NCI-H128 (cell line): ENCODE results near the gene ZYG11A.
A peak's percentile ranks its signal among the peaks of the same experiment; 100 is the strongest.

Experiments used
- DNase-seq: peaks from one replicate; lab custom pipeline; 2025; ENCODE audit not compliant: unreplicated experiment; lab: John Stamatoyannopoulos, UW

Gene ZYG11A

DNA sequence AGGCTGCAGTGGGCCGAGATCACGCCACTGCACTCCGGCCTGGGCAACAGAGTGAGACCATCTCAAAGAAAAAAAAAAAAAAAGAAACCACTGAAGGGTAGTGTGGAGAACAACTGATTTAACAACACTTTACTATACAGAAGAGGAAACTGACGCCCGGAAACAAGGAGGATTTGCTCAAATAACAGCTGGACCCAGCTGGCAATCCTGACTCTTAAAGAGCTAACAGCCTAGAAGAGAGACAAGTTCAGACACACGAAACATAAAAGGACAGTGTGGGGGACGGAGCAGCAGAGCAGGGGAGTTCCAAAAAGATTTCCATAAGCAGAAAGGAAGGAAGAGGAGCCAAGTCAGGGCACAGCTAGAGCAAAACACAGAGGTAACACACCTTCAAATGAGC lies 74.6 kb downstream of the ZYG11A start:
- DNase-seq = no peak

DNA sequence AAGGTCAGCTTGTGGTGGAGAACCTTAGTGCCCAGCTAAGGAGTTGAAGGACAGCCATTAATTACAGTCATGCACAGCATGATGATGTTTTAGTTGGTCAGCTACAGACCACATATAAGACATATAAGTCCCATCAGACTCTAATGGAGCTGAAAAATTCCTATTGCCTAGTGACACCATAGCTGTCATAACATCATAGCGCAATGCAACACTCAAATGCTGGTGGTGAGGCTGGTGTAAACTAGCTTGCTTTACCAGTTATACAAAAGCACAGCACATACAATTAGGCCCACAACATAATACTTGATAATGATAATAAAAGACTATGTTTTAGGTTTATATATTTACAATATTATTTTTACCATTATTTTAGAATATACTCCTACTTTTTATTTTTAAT lies 75.0 kb downstream of the ZYG11A start:
- no peak for DNase-seq

DNA sequence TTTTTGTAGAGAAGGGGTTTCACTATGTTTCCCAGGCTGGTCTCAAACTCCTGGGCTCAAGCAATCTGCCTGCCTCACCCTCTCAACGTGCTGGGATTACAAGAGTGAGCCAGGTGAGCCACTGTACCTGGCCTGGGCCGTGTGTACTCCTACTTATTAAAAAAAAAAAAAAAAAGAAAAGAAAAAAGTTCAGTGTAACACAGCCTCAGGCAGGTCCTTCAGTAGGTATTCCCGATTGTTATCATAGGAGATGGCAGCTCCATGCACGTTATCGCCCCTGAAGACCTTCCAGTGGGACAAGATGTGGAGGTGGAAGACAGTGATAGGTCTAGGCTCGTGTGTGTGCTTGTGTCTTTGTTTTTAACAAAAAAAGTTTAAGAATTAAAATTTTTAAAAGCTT lies 75.6 kb downstream of the ZYG11A start:
- no peak for DNase-seq

DNA sequence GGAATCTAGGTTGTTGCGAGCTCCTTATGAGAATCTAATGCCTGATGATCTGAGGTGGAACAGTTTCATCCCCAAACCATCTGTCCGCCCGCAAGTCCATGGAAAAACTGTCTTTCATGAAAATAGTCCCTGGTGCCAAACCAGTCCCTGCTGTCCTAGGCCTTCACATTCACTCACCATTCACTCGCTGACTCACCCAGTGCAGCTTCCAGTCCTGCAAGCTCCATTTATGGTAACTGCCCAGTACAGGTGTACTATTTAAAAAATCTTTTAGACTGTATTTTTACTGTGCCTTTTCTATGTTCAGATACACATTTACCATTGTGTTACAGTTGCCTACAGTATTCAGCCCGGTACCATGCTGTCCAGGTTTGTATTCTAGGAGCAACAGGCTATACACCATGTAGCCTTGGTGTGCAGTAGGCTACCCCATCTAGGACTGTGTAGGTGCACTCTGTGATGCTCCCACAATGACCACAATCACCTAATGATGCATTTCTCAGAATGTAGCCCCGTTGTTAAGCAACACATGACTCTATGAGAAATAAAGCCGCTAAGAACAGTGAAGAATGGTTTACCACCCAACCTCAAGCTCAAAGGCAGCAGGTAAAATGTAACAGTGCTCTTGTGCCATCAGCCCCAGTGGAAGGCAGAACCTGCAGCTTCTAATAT lies 76.6 kb downstream of the ZYG11A start:
- no peak for DNase-seq

DNA sequence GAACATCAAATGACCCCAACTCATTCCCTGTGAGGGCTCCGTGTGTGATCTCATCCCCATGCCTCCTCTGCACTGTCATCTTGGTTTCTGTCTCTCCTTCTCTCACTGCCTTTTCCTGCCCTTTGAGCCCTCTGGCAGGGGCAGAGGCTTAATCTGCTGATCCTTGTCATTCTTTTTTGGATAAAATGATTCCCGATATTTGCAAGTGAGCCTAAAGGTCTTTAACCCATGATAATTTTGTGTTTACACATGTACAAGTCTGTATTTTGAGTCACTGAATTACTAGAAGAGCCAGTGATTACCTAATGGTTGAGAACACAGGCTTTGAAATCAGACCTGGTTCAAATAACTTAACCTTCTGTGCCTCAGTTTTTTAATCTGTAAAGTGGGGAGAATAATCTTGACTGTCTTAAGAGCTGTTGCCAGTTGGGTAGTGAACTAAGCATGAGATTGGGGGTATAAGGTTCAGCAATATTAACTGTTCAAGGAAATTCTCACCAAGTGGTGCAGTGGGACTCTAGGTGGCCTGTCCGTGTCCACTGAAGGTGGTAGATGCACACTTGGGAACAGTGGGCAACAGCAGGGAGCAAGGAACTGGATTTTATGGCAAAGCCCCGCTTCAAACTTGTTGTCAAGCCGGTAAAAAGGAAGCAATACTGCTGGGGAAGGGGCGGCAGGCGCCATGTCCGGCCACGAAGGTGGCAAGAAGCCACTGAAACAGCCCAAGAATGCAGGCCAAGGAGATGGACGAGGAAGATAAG lies 77.3 kb downstream of the ZYG11A start:
- no peak for DNase-seq

DNA sequence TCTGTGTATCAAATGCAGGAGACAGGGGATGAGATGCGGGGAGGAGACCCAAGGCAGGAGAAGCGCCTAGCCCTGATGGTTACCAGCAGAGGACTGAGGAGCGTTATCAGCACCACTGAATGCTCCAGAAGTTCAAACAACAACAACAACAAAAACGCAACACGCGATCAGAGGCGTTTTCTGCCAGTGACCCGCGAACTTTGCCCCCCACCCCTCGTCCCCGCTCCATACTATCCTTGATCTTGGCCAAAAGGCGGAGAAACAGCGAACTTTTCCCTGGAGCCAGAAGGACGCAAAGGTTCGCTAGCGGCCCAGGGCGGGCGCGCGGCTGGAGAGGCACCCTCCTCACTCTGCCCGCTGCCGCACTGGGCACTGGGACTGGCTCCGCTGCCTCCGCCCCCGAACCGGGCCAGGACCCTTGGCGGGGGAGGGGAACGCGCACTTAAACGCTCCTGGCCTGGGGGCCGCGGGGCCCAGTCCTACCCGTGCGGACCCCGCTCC lies 78.3 kb downstream of the ZYG11A start:
- no peak for DNase-seq

DNA sequence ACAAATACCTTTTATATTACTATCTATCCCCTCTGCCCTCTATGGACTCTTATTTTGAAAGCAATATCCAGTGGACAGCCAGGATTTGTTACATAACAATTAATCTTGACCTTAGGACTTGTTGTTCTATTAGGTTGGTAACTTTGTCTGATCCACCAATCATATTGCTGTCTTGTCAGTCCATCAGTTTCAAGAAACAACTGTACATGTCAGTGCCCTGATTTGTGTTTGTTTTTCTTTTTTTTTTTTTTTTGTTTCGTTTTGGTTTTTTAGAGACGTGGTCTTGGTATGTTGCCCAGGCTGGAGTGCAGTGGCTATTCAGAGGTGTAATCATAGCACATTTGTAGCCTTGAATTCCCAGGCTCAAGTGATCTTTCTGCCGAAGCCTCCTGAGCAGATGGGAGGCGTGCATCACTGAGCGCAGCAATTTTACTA lies 83.0 kb downstream of the ZYG11A start:
- no peak for DNase-seq

DNA sequence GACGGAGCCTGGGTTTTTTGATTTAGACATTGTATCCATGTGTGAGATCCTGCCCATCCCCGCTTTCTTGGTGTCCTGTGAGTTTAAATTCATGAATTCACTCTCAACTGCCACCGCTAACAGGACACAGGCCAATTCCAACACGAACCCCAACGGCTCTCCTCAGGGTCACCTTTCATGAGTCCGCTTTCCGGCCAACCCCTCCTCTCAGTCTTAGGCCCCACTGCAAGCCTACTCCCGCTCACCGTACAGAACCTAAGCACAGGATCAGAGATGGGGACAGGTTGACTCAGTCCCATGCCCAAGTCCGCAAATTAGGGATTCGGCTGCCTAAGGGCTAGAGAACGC lies 84.3 kb downstream of the ZYG11A start:
- no peak for DNase-seq

DNA sequence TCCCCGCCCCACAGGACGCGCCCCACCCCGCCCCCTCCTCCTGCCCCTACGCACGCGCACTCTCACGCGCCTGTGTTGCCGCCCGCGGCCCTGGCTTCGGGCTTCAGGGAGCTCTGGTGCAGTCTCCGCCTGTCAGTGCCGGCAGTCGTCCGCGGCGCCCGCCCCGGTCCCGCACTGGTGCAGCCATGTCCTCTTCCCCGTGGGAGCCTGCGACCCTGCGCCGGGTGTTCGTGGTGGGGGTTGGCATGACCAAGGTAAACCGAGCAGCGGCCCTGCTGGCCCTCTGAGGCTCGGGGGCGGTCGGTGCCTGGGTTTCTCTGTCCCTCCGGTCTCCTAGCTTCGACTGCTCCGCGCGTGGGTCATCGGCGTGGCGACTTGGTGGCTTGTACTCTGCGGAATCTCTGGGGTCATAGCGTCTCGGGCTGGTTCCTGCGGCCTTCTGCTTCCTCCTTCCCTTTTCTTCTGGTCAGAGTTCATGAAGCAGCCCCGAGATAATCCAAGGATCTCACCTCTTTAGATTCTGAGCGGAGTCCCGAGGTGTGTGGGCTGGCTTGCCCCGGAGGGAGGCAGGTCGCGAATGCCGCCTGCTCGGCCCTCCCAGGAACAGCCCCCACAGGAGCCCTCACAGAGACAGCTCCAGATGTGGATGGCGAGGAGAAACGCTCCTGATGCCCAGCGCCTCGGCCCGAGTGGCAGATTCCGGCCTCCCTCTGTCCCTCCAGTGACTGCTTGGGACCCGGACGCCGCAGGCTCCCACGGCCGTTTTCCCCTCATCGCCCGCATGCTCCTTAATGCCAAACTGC lies 84.9 kb downstream of the ZYG11A start, which contains the start of gene SCP2:
TSS of gene SCP2 (plus strand) at position 65 of the 803 bp plus-strand sequence. CDS start at position 186, 121 bp downstream.
- peak; percentile 73 for DNase-seq

DNA sequence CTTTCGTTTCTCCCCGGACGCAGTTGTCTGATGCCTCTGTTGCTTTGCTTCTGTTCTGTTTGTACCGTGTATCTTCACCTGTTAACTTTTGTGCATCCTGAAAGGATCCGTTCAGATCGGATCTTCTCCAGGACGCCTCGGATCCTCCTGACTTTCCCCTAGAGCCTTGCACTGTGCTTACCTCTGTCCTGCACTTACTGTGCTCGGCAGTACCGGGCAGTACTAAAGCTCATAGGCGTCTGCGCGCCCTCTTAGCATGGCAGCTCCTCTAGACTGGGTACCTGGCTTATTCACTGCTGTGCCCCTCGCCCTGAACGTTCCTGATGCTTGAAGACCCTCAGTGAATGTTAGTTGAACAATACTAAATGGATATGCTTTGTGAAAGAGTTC lies 85.5 kb downstream of the ZYG11A start:
- DNase-seq = no peak

DNA sequence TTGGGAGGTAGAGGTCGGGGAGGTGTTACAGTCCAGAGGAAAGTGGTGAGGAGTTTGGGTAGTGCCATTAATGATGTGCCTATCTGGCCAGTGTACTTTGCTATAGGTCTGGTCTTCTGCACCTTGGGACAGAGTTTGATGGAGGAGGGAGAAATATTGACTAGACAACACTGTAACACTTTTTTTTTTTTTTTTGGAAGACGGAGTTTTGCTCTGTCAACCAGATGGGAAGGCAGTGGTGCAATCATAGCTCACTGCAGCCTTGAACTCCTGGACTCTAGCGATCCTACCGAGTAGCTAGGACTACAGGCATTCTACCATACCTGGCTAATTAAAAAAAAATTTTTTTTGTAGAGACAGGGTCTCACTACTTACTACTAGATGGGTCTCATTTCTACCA lies 86.5 kb downstream of the ZYG11A start:
- DNase-seq = no peak

DNA sequence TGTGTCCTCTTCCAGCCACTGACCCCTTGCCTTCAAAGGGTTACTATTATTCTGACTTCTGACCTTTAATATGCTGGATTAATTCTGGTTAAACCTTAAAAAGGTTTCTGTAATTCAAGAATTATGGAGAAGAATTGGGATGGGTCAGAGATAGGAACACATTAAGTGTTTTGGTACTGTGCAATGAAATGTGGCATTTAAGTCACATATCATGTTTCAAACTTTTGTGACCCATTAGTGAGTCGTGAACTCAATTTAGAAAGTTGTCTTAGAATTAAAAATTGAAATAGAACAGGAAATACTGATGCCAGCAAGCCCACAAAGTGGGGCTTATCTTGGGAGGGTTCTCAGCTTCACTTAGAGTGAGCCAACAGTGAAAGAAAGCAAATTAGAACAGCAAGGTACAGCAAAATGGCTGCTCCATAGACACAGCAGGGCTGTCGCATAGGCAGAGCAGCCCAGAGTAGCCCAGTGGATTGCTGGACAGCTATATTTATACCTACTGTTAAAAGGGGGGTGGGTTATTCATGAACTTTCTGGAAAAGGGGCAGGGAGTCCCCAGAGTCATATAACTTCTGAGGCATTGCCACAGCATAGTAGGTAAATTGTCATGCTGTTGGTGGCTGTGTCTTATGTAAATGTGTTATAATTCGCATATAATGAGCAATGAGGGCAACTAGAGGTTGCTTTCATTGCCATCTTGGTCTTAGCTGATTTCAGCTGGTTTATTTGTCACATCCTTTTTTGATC lies 95.0 kb downstream of the ZYG11A start:
- DNase-seq = no peak

DNA sequence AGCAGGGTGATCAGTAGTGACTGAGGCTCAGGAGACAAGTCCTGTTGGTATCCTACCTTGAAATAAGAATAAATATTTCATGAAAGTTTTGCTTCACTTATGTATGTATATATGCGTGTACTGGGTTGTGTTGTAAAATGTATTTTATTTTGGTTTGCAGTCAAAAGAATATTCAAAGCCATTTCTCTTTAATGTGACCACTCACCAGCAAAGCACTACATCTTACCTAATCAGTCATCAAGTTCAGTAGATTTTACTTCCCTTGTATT lies 95.6 kb downstream of the ZYG11A start:
- no peak for DNase-seq

DNA sequence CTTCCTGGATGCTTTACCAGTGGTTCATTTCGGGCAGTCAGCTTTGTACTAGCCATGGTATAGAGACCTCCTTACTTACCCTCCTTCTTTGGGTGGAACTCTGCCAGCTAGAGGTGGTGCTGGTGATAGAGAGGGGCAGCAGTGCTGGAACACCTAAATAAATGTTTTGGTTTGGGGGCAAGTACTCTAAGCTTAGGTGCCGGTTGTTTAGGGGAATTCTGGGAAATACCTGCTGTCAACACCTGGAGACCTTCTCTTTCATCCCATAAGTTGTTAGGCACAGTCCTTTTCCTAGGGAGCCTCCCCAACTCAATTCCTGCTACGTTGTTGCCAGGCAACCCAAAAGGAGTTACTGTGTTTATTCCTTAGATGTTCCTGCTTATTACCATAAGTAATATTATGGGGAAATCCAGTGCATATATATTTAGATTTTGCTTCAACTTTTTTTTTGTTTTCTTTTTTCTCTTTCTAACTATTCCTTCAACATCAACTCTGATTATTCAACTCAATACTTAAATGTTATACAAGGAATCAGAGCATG lies 101.4 kb downstream of the ZYG11A start:
- DNase-seq = no peak

DNA sequence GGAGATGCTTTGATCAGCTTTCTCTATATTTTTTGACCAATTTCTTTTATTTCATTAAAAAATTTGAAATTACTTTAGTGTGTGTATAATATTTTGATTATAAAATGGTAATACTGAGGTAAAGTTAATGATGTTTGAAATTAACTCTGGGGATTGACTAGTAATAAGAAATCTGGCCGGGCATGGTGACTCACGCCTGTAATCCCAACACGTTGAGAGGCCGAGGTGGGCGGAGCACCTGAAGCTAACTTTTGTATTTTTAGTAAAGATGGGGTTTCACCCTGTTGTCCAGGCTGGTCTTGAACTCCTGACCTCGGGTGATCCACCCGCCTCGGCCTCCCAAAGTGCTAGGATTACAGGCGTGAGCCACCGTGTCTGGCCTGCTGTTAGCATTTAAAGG lies 102.0 kb downstream of the ZYG11A start:
- DNase-seq = no peak
